Caco-2 (cell line): Measurements from ENCODE around the gene VCAM1. TPM values are rescaled to one million over a fixed set of nuclear protein-coding genes. Genes with fewer than 3 reads are reported as not detected.

Experiments used
- BruUV-seq: library from RNA; stranded (reverse); fragments of 400-500 nt; replicated peaks from 2 replicates; lab custom pipeline; 2021; lab: Mats Ljungman, UMichigan
- CTCF ChIA-PET: fragments of 300-600 bp; sonication (Branson Sonifier 250); formaldehyde crosslinking; loops from one replicate; lab custom pipeline; 2022; ENCODE audit warnings: antibody characterized with exemption; lab: Charles Lee
- POLR2A ChIA-PET: fragments of 300-600 bp; sonication (Branson Sonifier 250); formaldehyde crosslinking; loops from one replicate; lab custom pipeline; 2022; ENCODE audit warnings: antibody characterized with exemption; lab: Charles Lee
- DNase-seq, 2 experiments: peaks; one replicate each; pipeline versions ENCODE4 v3.0.0 to v3.0.0-alpha.2; 2020 to 2022
- H3K27me3 ChIP-seq: replicated peaks from 2 replicates; pipeline ENCODE4 v1.6.0; 2011; ENCODE audit warnings: low read length; ENCODE audit not compliant: control insufficient read depth, insufficient read depth
- H3K36me3 ChIP-seq: 2 replicates; pipeline ENCODE4 v1.5.1; 2011; ENCODE audit warnings: low read length; ENCODE audit not compliant: control insufficient read depth, insufficient read depth
- H3K4me1 ChIP-seq: fragments of 250-450 bp; sonication (Bioruptor Pico); 2 replicates; pipeline ENCODE4 v1.5.1; 2020; ENCODE audit warnings: mild to moderate bottlenecking
- H3K4me3 ChIP-seq: 2 replicates; pipeline ENCODE4 v1.5.1; 2011; ENCODE audit warnings: low read depth, mild to moderate bottlenecking, control low read depth, low read length
- H3K9me3 ChIP-seq: fragments of 250-450 bp; sonication (Bioruptor Pico); 2 replicates; pipeline ENCODE4 v1.5.1; 2020; ENCODE audit warnings: mild to moderate bottlenecking, moderate library complexity
- H3K27ac Mint-ChIP-seq: one replicate; pipeline ENCODE4 v1.8.0; 2022; ENCODE audit warnings: mixed read lengths; ENCODE audit not compliant: unreplicated experiment
- H3K27me3 Mint-ChIP-seq: one replicate; pipeline ENCODE4 v1.8.0; 2022; ENCODE audit warnings: mixed read lengths; ENCODE audit not compliant: insufficient read depth, unreplicated experiment
- H3K36me3 Mint-ChIP-seq: one replicate; pipeline ENCODE4 v1.8.0; 2022; ENCODE audit warnings: mild to moderate bottlenecking, mixed read lengths; ENCODE audit not compliant: insufficient read depth, unreplicated experiment
- H3K4me1 Mint-ChIP-seq: one replicate; pipeline ENCODE4 v1.8.0; 2022; ENCODE audit warnings: low read depth, mixed read lengths; ENCODE audit not compliant: unreplicated experiment
- H3K4me3 Mint-ChIP-seq: one replicate; pipeline ENCODE4 v1.8.0; 2022; ENCODE audit warnings: mild to moderate bottlenecking, moderate library complexity, mixed read lengths; ENCODE audit not compliant: unreplicated experiment
- H3K9me3 Mint-ChIP-seq: one replicate; pipeline ENCODE4 v1.8.0; 2022; ENCODE audit warnings: mixed read lengths; ENCODE audit not compliant: unreplicated experiment
- intact Hi-C: fragments of 100-400 bp; cut with micrococcal nuclease; formaldehyde crosslinking; loops from one replicate; pipeline ENCODE4 v1.10.0; 2022; ENCODE audit not compliant: unreplicated experiment
- total RNA-seq: library from RNA; stranded (reverse); gene quantifications from 2 replicates; pipeline ENCODE4 v1.2.3, GENCODE V29; 2022
- TF ChIP-seq, protein P1 (sequence below), 2 experiments: fragments of 200-600 bp in 1 of 2; IDR thresholded peaks; 1 replicate in 1 of 2; 2 replicates in 1 of 2; pipeline versions ENCODE4 v1.5.1 to v1.8.0; 2011 to 2022; ENCODE audit warnings: antibody characterized with exemption in 1 of 2, control low read depth in 1 of 2, inconsistent platforms in 1 of 2, low read depth in 1 of 2, low read length in 1 of 2, mild to moderate bottlenecking in 1 of 2, moderate library complexity in 1 of 2; ENCODE audit not compliant: insufficient read depth in 1 of 2, severe bottlenecking in 1 of 2, unreplicated experiment in 1 of 2

Gene VCAM1
- total RNA-seq, 1 experiment from 2014 or later, result not detected

- Mint-ChIP-seq H3K9me3 (no peaks in the 10 kb centered on the region), H3K4me1 (no peaks in the 10 kb centered on the region), H3K4me3 (no peak overlapping the region), H3K27ac (no peak overlapping the region), H3K36me3 (no peaks in the 10 kb centered on the region), H3K27me3 (no peaks in the 10 kb centered on the region)
- intact Hi-C loops, result no loop called here
- Histone ChIP-seq H3K27me3 (no peaks in the 10 kb centered on the region), H3K4me3 (no peak overlapping the region), H3K36me3 (no peaks in the 10 kb centered on the region), H3K4me1 (peaks cover 4% of the 10 kb centered on the region; the same call in 1 of the 2 replicates), H3K9me3 (no peaks in the 10 kb centered on the region)
- POLR2A ChIA-PET, result no interaction called here
- no peak for DNase-seq
- BruUV-seq, result no TSS peak
- CTCF ChIA-PET, result no interaction called here
- TF ChIP-seq, protein P1, sequence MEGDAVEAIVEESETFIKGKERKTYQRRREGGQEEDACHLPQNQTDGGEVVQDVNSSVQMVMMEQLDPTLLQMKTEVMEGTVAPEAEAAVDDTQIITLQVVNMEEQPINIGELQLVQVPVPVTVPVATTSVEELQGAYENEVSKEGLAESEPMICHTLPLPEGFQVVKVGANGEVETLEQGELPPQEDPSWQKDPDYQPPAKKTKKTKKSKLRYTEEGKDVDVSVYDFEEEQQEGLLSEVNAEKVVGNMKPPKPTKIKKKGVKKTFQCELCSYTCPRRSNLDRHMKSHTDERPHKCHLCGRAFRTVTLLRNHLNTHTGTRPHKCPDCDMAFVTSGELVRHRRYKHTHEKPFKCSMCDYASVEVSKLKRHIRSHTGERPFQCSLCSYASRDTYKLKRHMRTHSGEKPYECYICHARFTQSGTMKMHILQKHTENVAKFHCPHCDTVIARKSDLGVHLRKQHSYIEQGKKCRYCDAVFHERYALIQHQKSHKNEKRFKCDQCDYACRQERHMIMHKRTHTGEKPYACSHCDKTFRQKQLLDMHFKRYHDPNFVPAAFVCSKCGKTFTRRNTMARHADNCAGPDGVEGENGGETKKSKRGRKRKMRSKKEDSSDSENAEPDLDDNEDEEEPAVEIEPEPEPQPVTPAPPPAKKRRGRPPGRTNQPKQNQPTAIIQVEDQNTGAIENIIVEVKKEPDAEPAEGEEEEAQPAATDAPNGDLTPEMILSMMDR (IDR thresholded peaks at IDR 0.05; ENCODE audit: insufficient read depth in 1 of 2, low read depth in 1 of 2, low read length in 1 of 2, severe bottlenecking in 1 of 2, unreplicated experiment in 1 of 2), result no peak
Measured at GRCh38 chr1:100714599-100714998, 4.9 kb upstream of the VCAM1 start.

GRCh38 chr1:100717218-100717617 lies 2.3 kb upstream of the VCAM1 start:
- POLR2A ChIA-PET, result no interaction called here
- DNase-seq, result no peak
- Mint-ChIP-seq H3K27me3 (no peaks in the 10 kb centered on the region), H3K4me1 (no peaks in the 10 kb centered on the region), H3K36me3 (no peaks in the 10 kb centered on the region), H3K27ac (no peak overlapping the region), H3K4me3 (no peak overlapping the region), H3K9me3 (no peaks in the 10 kb centered on the region)
- intact Hi-C loops, result no loop called here
- BruUV-seq, result no TSS peak
- no peaks in the 10 kb centered on the region for H3K36me3 ChIP-seq
- no peaks in the 10 kb centered on the region for H3K4me1 ChIP-seq
- CTCF ChIA-PET, result no interaction called here
- H3K4me3 ChIP-seq, result no peak overlapping the region
- no peaks in the 10 kb centered on the region for H3K27me3 ChIP-seq
- TF ChIP-seq, protein P1 (IDR thresholded peaks at IDR 0.05; ENCODE audit: insufficient read depth in 1 of 2, low read depth in 1 of 2, low read length in 1 of 2, severe bottlenecking in 1 of 2, unreplicated experiment in 1 of 2), result no peak
- no peaks in the 10 kb centered on the region for H3K9me3 ChIP-seq

- H3K27me3 ChIP-seq, result no peaks in the 10 kb centered on the region
- no TSS peak for BruUV-seq
- POLR2A ChIA-PET, result no interaction called here
Measured at GRCh38 chr1:100718581-100718980, 961 bp upstream of the VCAM1 start.

More at GRCh38 chr1:100718581-100718980, 961 bp upstream of the VCAM1 start:
- H3K27ac Mint-ChIP-seq, result no peak overlapping the region
- TF ChIP-seq, protein P1 (IDR thresholded peaks at IDR 0.05; ENCODE audit: insufficient read depth in 1 of 2, low read depth in 1 of 2, low read length in 1 of 2, severe bottlenecking in 1 of 2, unreplicated experiment in 1 of 2), result no peak
- H3K4me1 ChIP-seq, result no peaks in the 10 kb centered on the region
- H3K4me3 Mint-ChIP-seq, result no peak overlapping the region
- no peaks in the 10 kb centered on the region for H3K36me3 Mint-ChIP-seq
- no peak for DNase-seq
- no peaks in the 10 kb centered on the region for H3K36me3 ChIP-seq
- H3K27me3 Mint-ChIP-seq, result peaks cover 1% of the 10 kb centered on the region
- H3K9me3 ChIP-seq, result no peaks in the 10 kb centered on the region
- H3K4me1 Mint-ChIP-seq, result no peaks in the 10 kb centered on the region
- CTCF ChIA-PET, result no interaction called here
- H3K9me3 Mint-ChIP-seq, result no peaks in the 10 kb centered on the region
- intact Hi-C loops, result no loop called here
- H3K4me3 ChIP-seq, result no peak overlapping the region
